GM13977 (cell line): ENCODE results near the gene HIPK2.

Source experiments
- DNase-seq: peaks from one replicate; pipeline ENCODE4 v3.0.0; 2012; ENCODE audit warnings: low spot score
- CTCF ChIP-seq: IDR thresholded peaks from 2 replicates; pipeline ENCODE4 v1.5.1; 2012; ENCODE audit warnings: mild to moderate bottlenecking, control low read depth; ENCODE audit not compliant: insufficient read depth; ENCODE audit errors: extremely low read depth, missing control alignments
- in situ Hi-C: fragments of 300-500 bp; cut with MboI; formaldehyde crosslinking; loops from one replicate; pipeline ENCODE4 v1.12.0; 2022; ENCODE audit warnings: low sequenced_read_pairs, low pct_unique_long_range_greater_than_20kb, mixed read lengths, inconsistent platforms; ENCODE audit not compliant: unreplicated experiment

HIPK2 gene

GRCh38 chr7:139575338-139575680, 202.5 kb downstream of the HIPK2 start:
- no peak for TF ChIP-seq CTCF
- in situ Hi-C loops = no loop called here

GRCh38 chr7:139574618-139575337, 203.0 kb downstream of the HIPK2 start:
- in situ Hi-C loops = no loop called here
- no peak for DNase-seq
- no peak for TF ChIP-seq CTCF

More at GRCh38 chr7:139575338-139575680, 202.5 kb downstream of the HIPK2 start:
- no peak for DNase-seq

- in situ Hi-C loops = no loop called here
- no peak for TF ChIP-seq CTCF
- DNase-seq = no peak
Observed at GRCh38 chr7:139573871-139574270, 203.9 kb downstream of the HIPK2 start.

- in situ Hi-C loops = no loop called here
- TF ChIP-seq CTCF = no peak
- DNase-seq = no peak
Observed at GRCh38 chr7:139572704-139573385, 205.0 kb downstream of the HIPK2 start.

- no peak for TF ChIP-seq CTCF
- no peak for DNase-seq
- in situ Hi-C loops = no loop called here
Observed at GRCh38 chr7:139572071-139572470, 205.7 kb downstream of the HIPK2 start.

GRCh38 chr7:139571651-139572050, 206.1 kb downstream of the HIPK2 start:
- no peak for TF ChIP-seq CTCF
- DNase-seq = no peak
- in situ Hi-C loops = no loop called here
